ENCODE data around the gene ZNF101.

GRCh38 chr19:19630426-19630825, 38.2 kb upstream of the ZNF101 start:
- no peak for TF ChIP-seq EZH2phosphoT487 (IDR thresholded peaks at IDR 0.05; ENCODE audit: low read depth)
- TF ChIP-seq, protein P1, sequence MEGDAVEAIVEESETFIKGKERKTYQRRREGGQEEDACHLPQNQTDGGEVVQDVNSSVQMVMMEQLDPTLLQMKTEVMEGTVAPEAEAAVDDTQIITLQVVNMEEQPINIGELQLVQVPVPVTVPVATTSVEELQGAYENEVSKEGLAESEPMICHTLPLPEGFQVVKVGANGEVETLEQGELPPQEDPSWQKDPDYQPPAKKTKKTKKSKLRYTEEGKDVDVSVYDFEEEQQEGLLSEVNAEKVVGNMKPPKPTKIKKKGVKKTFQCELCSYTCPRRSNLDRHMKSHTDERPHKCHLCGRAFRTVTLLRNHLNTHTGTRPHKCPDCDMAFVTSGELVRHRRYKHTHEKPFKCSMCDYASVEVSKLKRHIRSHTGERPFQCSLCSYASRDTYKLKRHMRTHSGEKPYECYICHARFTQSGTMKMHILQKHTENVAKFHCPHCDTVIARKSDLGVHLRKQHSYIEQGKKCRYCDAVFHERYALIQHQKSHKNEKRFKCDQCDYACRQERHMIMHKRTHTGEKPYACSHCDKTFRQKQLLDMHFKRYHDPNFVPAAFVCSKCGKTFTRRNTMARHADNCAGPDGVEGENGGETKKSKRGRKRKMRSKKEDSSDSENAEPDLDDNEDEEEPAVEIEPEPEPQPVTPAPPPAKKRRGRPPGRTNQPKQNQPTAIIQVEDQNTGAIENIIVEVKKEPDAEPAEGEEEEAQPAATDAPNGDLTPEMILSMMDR (IDR thresholded peaks at IDR 0.05; ENCODE audit: low read depth, low read length): no peak

Measured in OCI-LY3 (cell line).